ENCODE measurements around the gene ITPKB.

The ITPKB gene

GRCh38 chr1:226778657-226779058 lies 39.6 kb upstream of the ITPKB start:
- Histone ChIP-seq H3K27ac (ENCODE audit: low read length) (no peak overlapping the region), H3K9ac (ENCODE audit: low read depth, low read length) (no peak overlapping the region), H3K4me3 (ENCODE audit: low read depth in 1 of 2, low read length in 2 of 2) (no peak overlapping the region), H3K4me2 (ENCODE audit: insufficient read depth, low read length) (no peak overlapping the region), H3K4me1 (ENCODE audit: insufficient read depth, low read length) (no peaks in the 10 kb centered on the region), H3K36me3 (ENCODE audit: insufficient read depth, low read length) (no peaks in the 10 kb centered on the region), H3K27me3 (ENCODE audit: insufficient read depth, low read length, poor library complexity) (peaks cover 10% of the 10 kb centered on the region), H3K79me2 (ENCODE audit: insufficient read depth, low read length) (no peaks in the 10 kb centered on the region), H3K9me3 (ENCODE audit: insufficient read depth, low read length, severe bottlenecking) (no peaks in the 10 kb centered on the region), H4K20me1 (ENCODE audit: insufficient read depth, low read length) (no peaks in the 10 kb centered on the region), H2AFZ (ENCODE audit: low read depth, low read length) (no peak overlapping the region)
- ATAC-seq (ENCODE audit: insufficient read depth, low read depth) (no peak), DNase-seq (no peak)
- no peak for TF ChIP-seq CTCF (IDR thresholded peaks at IDR 0.05; ENCODE audit: borderline replicate concordance, extremely low read depth, low read length, poor library complexity, severe bottlenecking)
- TF ChIP-seq EZH2 (IDR thresholded peaks at IDR 0.05; ENCODE audit: borderline replicate concordance, low read depth, low read length, severe bottlenecking) = no peak

- no peaks in the 10 kb centered on the region for H3K79me2 ChIP-seq (ENCODE audit: insufficient read depth, low read length)
- H3K4me1 ChIP-seq (ENCODE audit: insufficient read depth, low read length) = no peaks in the 10 kb centered on the region
- H4K20me1 ChIP-seq (ENCODE audit: insufficient read depth, low read length) = no peaks in the 10 kb centered on the region
- peaks cover 12% of the 10 kb centered on the region for H3K27me3 ChIP-seq (ENCODE audit: insufficient read depth, low read length, poor library complexity)
- H3K9ac ChIP-seq (ENCODE audit: low read depth, low read length) = no peak overlapping the region
- no peak overlapping the region for H3K4me2 ChIP-seq (ENCODE audit: insufficient read depth, low read length)
- no peaks in the 10 kb centered on the region for H3K36me3 ChIP-seq (ENCODE audit: insufficient read depth, low read length)
- H3K27ac ChIP-seq (ENCODE audit: low read length) = no peak overlapping the region
- H3K4me3 ChIP-seq (ENCODE audit: low read depth in 1 of 2, low read length in 2 of 2) = no peak overlapping the region
- no peak overlapping the region for H2AFZ ChIP-seq (ENCODE audit: low read depth, low read length)
- ATAC-seq (ENCODE audit: insufficient read depth, low read depth) (no peak), DNase-seq (no peak)
- no peak for TF ChIP-seq CTCF (IDR thresholded peaks at IDR 0.05; ENCODE audit: borderline replicate concordance, extremely low read depth, low read length, poor library complexity, severe bottlenecking)
- TF ChIP-seq EZH2 (IDR thresholded peaks at IDR 0.05; ENCODE audit: borderline replicate concordance, low read depth, low read length, severe bottlenecking) = no peak
- no peaks in the 10 kb centered on the region for H3K9me3 ChIP-seq (ENCODE audit: insufficient read depth, low read length, severe bottlenecking)
Measured at GRCh38 chr1:226776975-226777374, 37.9 kb upstream of the ITPKB start.

GRCh38 chr1:226776066-226776465 lies 37.0 kb upstream of the ITPKB start:
- H3K9me3 ChIP-seq (ENCODE audit: insufficient read depth, low read length, severe bottlenecking) = no peaks in the 10 kb centered on the region
- no peaks in the 10 kb centered on the region for H4K20me1 ChIP-seq (ENCODE audit: insufficient read depth, low read length)
- H3K27me3 ChIP-seq (ENCODE audit: insufficient read depth, low read length, poor library complexity) = peaks cover 13% of the 10 kb centered on the region
- no peaks in the 10 kb centered on the region for H3K36me3 ChIP-seq (ENCODE audit: insufficient read depth, low read length)
- H3K27ac ChIP-seq (ENCODE audit: low read length) = no peak overlapping the region
- H3K9ac ChIP-seq (ENCODE audit: low read depth, low read length) = no peak overlapping the region
- DNase-seq = no peak
- H3K4me2 ChIP-seq (ENCODE audit: insufficient read depth, low read length) = no peak overlapping the region
- no peak overlapping the region for H2AFZ ChIP-seq (ENCODE audit: low read depth, low read length)
- ATAC-seq (ENCODE audit: insufficient read depth, low read depth) = no peak
- no peak overlapping the region for H3K4me3 ChIP-seq (ENCODE audit: low read depth in 1 of 2, low read length in 2 of 2)
- H3K79me2 ChIP-seq (ENCODE audit: insufficient read depth, low read length) = no peaks in the 10 kb centered on the region
- no peaks in the 10 kb centered on the region for H3K4me1 ChIP-seq (ENCODE audit: insufficient read depth, low read length)
- TF ChIP-seq EZH2 (IDR thresholded peaks at IDR 0.05; ENCODE audit: borderline replicate concordance, low read depth, low read length, severe bottlenecking) (no peak), CTCF (IDR thresholded peaks at IDR 0.05; ENCODE audit: borderline replicate concordance, extremely low read depth, low read length, poor library complexity, severe bottlenecking) (no peak)

All from DND-41 (cell line).